Stimulated activated CD4-positive, alpha-beta T cell treated with anti-CD3 and anti-CD28 coated beads, Interleukin-1b, Interleukin-23, amount 100 ng/mL, for 4 hours (primary cell): Measurements from ENCODE around the gene EPHB6.

ENCODE experiments used
- DNase-seq, 2 donors: peaks; one replicate each; pipeline ENCODE4 v3.0.0-alpha.2; 2020; ENCODE audit warnings: low read depth in 2 of 2

The EPHB6 gene, protein sequence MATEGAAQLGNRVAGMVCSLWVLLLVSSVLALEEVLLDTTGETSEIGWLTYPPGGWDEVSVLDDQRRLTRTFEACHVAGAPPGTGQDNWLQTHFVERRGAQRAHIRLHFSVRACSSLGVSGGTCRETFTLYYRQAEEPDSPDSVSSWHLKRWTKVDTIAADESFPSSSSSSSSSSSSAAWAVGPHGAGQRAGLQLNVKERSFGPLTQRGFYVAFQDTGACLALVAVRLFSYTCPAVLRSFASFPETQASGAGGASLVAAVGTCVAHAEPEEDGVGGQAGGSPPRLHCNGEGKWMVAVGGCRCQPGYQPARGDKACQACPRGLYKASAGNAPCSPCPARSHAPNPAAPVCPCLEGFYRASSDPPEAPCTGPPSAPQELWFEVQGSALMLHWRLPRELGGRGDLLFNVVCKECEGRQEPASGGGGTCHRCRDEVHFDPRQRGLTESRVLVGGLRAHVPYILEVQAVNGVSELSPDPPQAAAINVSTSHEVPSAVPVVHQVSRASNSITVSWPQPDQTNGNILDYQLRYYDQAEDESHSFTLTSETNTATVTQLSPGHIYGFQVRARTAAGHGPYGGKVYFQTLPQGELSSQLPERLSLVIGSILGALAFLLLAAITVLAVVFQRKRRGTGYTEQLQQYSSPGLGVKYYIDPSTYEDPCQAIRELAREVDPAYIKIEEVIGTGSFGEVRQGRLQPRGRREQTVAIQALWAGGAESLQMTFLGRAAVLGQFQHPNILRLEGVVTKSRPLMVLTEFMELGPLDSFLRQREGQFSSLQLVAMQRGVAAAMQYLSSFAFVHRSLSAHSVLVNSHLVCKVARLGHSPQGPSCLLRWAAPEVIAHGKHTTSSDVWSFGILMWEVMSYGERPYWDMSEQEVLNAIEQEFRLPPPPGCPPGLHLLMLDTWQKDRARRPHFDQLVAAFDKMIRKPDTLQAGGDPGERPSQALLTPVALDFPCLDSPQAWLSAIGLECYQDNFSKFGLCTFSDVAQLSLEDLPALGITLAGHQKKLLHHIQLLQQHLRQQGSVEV

DNA sequence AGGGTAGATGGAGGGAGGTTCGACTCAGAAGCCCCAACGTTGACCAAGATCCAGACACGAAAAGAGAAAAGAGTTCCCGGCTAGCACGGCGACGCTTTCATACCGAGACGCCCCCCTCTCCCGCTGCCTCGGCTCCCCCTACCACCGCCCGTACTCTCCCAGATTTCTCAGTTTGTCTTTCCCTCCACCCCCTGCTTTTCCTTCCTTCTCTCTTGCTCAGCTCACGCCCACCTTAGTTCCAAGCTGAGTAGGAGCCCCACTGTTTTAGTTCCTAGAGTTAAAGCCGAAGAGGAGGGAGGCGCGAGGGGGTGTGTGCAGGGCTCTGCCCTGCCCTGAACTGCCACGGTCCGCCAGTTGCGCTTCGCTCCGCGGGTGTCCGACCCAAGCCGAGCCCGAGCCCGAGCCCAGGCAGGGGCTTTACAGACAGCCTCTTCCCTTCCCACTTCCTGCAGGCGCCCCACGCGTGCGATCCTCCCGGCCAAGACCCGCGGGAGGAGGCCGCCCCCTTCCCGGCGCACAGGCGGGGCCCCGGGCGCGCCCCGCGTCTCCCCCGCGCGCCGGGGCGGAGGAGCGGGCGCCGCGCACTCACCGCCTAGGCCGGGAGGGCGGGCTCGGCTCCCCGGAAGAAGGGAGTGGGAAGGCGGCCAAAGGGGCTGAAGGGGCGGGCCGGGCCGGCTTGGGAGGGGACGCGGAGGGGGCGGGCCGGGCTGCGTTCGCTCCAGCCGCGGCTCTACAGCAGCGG, at the start of gene EPHB6:
TSS of gene EPHB6 (plus strand) at position 705 of the 742 bp plus-strand sequence. CDS start 8,152 bp downstream, outside the sequence.
- peak; percentile 18 to 57 for DNase-seq

DNA sequence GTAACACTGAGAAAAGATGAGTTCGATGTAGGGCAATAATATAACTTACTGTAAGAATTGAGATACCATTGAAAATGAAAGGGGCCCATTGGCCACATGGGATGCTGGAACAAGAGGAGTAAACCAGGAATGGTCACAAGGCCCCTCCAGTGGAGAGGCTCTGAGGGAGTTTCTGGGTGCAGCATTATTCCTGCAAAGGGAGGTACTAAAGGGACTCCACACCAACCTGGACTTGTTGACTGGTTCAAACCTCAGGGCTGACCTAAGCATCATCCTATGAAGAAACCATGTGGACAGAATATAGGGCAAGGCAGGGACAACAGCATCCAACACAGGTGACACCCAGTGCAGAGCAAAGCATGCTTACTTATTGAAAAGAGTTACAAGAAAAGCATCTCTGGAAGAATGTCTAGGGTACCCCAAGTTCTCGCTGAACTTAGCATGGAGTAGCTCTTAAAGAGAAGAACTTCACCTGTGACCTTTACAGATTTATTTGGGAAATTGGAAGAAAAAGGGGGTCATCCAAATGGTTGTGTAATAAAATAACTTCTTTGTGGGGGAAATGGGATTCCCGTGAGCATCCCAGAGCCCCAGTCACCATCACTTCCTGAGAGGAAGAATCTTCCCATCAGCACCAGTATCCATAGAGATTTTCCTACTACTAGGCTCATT, 49.4 kb upstream of the EPHB6 start:
- no peak for DNase-seq

DNA sequence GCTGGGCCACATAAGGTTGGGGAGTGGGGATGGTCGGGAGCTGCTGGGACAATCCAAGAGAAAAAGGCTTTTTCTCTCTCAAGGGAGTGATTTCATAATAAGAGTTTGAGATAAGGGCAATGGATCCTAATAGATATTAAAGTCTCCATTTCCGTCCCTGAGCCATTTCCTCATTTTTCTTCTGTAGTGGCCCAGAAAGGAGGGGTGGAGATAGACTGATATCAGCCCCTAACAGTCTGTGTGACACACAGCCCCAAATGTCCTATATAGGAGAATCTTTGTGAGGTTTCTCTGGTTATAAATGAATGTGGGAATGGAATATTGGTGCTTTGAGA, 48.9 kb upstream of the EPHB6 start:
- no peak for DNase-seq

- no peak for DNase-seq
Observed at GRCh38 chr7:142806957-142807356, 47.9 kb upstream of the EPHB6 start.

DNA sequence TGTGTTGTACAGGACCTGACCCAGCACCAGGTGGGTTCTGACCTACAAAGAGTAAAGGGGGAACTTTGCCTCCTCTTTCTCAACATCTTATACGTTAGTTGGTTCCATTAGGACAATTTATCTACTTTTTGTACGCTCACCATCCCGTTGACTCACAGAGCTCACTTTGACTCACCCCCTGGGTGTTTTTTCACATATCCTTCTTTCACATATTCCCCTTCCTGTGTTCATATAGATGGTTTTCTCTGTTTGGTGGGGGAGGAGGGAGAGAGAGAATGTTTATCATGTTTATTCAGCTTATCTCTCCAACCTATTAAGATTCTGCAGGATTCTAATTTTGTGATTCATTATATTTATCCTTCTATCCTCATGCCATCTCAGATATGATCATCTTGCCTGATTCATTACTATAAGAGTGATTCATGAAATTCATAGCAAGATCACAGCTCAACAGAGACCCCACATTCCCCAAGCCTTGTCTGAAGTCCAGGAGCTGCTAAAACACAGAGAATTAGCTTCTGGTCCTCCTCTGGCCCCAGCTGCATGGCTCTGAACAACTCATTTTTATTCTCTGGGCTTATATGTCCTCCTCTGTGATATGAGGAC, 46.9 kb upstream of the EPHB6 start:
- DNase-seq: no peak

GRCh38 chr7:142808461-142808801, 46.4 kb upstream of the EPHB6 start:
- DNase-seq: no peak

GRCh38 chr7:142808802-142809583, 45.9 kb upstream of the EPHB6 start:
- DNase-seq: peak; percentile 79 to 92

DNA sequence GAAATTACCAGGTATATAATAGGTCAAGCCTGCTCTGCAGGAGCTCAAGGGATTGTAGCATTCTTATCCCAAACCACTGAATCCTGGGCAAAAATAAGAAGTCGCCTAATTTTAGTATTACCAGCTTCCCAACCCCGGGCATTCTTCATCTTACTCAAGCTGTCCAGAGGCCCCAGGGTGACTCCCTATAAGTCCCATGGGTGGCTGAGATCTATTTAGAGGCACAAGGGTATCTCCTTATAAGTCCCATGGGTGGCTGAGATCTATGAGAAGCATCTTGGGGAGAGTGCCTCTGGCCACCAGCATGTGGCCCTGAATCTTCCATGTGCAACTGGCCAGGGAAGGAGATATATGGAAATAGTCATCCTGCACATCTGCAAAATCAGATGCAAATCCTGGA, 45.2 kb upstream of the EPHB6 start:
- DNase-seq: no peak

GRCh38 chr7:142811154-142811737, 43.6 kb upstream of the EPHB6 start:
- no peak for DNase-seq

DNA sequence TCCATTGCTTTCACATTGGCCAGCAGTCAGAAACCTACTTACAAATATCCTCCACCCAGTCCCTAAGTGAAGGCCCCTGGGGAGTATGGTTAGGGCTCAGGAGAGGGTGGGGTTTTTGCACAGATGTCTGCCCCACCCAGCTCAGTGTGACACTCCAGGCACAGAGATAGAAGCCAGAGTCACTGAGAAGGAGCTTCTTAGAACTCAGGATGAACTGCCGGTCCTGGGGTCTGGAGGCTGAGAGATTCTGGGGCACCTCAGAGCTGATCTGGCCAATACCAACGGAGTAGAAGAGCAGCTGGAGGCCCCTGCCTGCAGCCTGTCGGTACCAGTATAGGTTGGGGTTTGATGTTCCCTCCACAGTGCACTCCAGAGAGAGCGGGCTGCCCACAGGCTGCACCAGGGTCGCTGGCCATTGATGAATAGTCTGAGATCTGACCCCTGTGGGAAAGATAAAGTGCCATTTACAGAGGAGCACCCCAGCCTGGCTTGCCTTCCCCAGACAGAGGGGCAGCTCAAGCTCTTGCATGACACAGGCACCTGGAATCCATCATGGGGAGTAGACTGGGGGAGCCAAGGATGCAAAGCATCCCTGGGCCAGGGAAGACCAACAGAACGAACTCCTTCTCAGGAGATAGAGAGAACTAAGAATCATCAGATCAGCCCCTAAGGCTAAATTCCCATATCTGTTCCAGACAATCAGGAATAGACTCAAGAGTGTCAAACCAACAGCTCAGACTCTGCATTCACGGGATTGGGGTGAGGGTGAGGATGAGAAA, 42.2 kb upstream of the EPHB6 start:
- no peak for DNase-seq

GRCh38 chr7:142813226-142813625, 41.6 kb upstream of the EPHB6 start:
- DNase-seq: no peak

GRCh38 chr7:142813699-142814098, 41.2 kb upstream of the EPHB6 start:
- DNase-seq: no peak

- no peak for DNase-seq
Observed at GRCh38 chr7:142814451-142814850, 40.4 kb upstream of the EPHB6 start.

DNA sequence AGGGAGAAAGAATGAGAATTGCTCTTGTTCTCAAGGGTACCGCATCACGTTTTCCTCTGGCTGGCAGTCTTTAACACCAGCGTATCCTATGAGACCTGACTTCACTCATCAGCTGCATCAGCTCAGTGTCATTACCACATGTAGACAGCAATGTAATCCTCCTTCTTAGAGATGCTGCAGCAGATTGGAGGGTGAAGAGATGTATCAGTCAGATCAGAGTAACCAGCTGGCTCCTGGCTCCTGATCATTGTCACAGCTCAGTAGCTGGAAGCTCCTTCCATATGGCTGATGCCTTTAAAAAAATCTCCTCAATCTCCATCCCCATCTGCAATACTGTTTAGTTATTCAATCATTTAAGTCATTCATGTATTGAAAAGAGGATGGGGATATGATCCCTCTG, 39.7 kb upstream of the EPHB6 start:
- DNase-seq: no peak

GRCh38 chr7:142817506-142817905, 37.4 kb upstream of the EPHB6 start:
- no peak for DNase-seq

DNA sequence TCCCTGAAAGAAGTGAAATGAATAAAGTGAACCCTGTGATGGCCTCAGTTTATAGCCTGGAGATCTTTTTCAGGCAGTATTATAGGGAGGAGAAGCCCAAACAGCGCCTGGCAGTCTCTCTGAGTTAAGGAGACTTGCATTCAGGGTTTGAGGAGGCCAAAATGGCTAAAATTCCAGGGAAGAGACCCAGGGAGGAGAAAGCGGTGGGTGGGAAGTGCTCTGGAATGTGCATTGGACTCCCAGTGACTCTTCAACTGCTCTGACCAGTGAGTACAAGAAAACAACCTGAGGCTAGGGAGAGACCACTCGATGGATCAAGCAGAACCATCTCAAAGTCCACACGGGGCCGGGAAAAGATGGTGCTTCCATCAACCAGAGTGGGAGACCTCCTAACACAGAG, 35.3 kb upstream of the EPHB6 start:
- no peak for DNase-seq

- no peak for DNase-seq
Observed at GRCh38 chr7:142822714-142823113, 32.2 kb upstream of the EPHB6 start.

DNA sequence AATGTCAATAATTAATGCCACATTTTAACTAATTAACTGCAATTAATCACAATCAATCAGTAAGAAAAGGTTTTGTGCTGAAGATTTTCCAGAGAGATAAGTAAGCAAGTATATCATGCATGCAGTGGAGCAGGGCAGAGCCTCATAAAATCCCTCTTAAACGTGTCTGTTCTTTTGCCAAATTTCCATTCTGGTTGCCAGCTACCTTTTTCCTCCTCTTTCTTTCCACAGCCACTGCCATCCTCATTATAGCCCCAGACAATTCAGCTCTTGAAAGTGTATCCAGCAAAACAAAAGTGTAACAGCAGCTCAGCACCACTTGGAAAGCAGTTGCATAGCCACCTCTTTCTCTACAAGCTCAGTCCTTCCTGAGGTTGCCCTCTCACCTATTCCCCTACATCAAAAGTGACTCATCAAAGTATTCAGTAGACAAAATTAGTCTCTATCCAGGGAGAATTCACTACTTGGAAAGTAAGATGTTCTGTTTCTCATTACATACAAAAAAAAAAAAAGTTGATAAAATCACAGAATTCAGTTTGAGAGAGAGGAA, 26.9 kb upstream of the EPHB6 start:
- DNase-seq: no peak

DNA sequence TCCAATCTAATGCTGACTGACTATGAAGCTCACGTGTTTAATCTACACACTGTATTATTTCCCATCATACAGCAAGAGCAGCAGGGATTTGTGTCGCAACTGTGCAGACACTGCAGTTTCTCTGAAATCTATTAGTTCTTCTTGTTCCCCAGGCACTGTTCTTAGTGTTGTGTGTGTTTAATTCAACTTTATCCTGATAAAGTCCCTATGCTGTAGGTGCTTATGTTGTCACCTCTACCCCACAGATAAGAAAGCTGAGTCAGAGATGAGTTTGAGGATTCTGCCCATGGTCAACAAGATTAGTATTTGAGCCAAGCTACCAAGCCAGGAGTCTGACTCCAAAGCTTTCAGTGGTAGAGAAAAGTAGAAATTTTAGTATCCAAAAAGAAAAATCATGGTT, 22.5 kb upstream of the EPHB6 start:
- DNase-seq: no peak
